ENCODE measurements around the gene C1QTNF7. TPM values are rescaled to one million over a fixed set of nuclear protein-coding genes. Genes with fewer than 3 reads are reported as not detected.

Gene C1QTNF7
- total and polyA plus RNA-seq, 8 donors = 2.1 to 17.8 (median 14.8) TPM

- H3K27ac ChIP-seq = no peak overlapping the region
- intact Hi-C loops (cut with DNase I) = no loop called here
- no peak overlapping the region for H3K4me3 ChIP-seq
- H3K9me3 ChIP-seq = no peaks in the 10 kb centered on the region
- no peak for DNase-seq
- no peak for ATAC-seq
- no peaks in the 10 kb centered on the region for H3K36me3 ChIP-seq
- no peaks in the 10 kb centered on the region for H3K4me1 ChIP-seq
- TF ChIP-seq CTCF (IDR thresholded peaks at IDR 0.05) = no peak
- H3K27me3 ChIP-seq = no peaks in the 10 kb centered on the region
Measured at GRCh38 chr4:15438939-15439524, 11.2 kb downstream of the C1QTNF7 start.

- Histone ChIP-seq H3K9me3 (no peaks in the 10 kb centered on the region), H3K27me3 (no peaks in the 10 kb centered on the region), H3K27ac (no peak overlapping the region), H3K4me1 (no peaks in the 10 kb centered on the region), H3K4me3 (no peak overlapping the region), H3K36me3 (no peaks in the 10 kb centered on the region)
- ATAC-seq = no peak
- intact Hi-C loops (cut with DNase I) = no loop called here
- no peak for TF ChIP-seq CTCF (IDR thresholded peaks at IDR 0.05)
- no peak for DNase-seq
Measured at GRCh38 chr4:15443371-15444160, 15.7 kb downstream of the C1QTNF7 start.

GRCh38 chr4:15444276-15444675, 16.4 kb downstream of the C1QTNF7 start:
- no peak overlapping the region for H3K4me3 ChIP-seq
- no peaks in the 10 kb centered on the region for H3K4me1 ChIP-seq
- H3K9me3 ChIP-seq = no peaks in the 10 kb centered on the region
- H3K36me3 ChIP-seq = no peaks in the 10 kb centered on the region
- intact Hi-C loops (cut with DNase I) = no loop called here
- peak in 1 of 4 donors; percentile 55 for DNase-seq
- H3K27ac ChIP-seq = no peak overlapping the region
- no peak for ATAC-seq
- TF ChIP-seq CTCF (IDR thresholded peaks at IDR 0.05) = no peak
- H3K27me3 ChIP-seq = no peaks in the 10 kb centered on the region

GRCh38 chr4:15444879-15445547, 17.2 kb downstream of the C1QTNF7 start:
- no peak overlapping the region for H3K27ac ChIP-seq
- ATAC-seq (no peak), DNase-seq (no peak)
- intact Hi-C loops (cut with DNase I) = no loop called here
- TF ChIP-seq CTCF (IDR thresholded peaks at IDR 0.05) = no peak
- H3K9me3 ChIP-seq = no peaks in the 10 kb centered on the region
- H3K27me3 ChIP-seq = no peaks in the 10 kb centered on the region
- H3K36me3 ChIP-seq = no peaks in the 10 kb centered on the region
- H3K4me1 ChIP-seq = no peaks in the 10 kb centered on the region
- H3K4me3 ChIP-seq = no peak overlapping the region
